ENCODE measurements around the gene LRRC3.

LRRC3 gene

GRCh38 chr21:44424608-44425306 lies 30.6 kb upstream of the LRRC3 start:
- DNase-seq (ENCODE audit: low read depth), result no peak

DNA sequence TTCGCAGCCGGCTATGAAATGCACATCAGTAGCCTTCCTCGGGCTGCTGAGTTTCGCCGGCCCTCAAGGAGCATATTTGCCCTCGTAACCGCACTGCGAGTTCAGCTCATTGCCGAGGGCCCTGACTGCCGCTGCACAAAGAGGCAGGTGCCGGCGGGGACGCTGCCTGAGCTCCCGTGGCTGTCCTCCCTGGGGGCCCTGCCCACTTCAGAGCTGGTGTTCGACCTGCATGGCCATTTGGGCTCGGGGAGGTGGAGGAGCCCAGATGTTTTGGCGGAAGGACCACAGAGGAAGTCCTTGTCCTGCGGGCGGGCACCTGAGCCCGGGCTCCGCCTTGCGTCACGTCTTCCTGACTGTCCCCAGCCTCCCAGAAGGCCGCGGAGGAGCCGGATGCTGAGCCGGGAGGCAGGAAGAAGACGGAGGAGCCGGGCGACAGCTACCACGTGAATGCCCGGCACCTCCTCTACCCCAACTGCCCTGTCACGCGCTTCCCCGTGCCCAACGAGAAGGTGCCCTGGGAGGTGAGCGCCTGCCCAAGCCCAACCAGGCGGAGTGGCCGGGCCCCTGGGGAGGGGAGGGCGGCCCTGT lies 29.9 kb upstream of the LRRC3 start:
- DNase-seq (ENCODE audit: low read depth), result no peak

DNA sequence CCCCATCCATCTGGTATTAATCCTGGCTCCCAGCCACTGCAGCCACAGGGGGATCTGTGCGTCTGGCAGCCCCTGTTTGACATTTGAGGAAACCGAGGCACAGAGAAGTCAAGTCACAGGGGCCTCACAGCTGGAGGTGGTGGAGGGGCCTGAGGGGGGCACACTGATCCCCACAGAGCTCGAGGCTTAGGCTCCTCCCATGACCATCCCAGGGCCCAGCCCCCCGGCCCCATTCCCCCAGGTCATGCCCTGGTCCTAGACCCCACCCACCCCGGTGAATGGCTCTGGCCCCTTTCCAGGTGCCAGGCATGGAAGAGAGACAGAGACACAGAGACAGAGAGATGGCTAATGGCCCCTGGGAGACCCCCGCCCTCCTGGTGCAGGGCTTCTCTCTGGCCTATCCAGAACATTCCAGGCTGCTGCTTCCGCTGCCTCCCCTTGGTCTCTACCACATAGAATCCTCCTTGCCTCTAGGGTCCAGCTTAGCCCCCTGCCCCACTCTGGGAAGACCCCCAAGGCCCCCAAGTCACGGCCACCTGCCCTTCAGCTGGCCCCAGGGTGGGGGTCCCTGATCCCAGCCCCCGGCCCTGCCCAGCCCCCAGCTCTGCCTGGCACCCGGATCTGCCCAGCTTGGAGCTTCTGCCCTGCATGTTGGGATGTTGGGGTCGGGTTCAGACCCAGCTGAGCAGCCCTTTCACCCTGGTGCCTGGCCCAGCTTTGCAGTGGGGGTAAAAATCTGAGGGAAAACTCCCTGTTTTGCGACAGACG lies 29.2 kb upstream of the LRRC3 start:
- no peak for DNase-seq (ENCODE audit: low read depth)

- DNase-seq (ENCODE audit: low read depth), result no peak
Measured at GRCh38 chr21:44426663-44427191, 28.6 kb upstream of the LRRC3 start.

DNA sequence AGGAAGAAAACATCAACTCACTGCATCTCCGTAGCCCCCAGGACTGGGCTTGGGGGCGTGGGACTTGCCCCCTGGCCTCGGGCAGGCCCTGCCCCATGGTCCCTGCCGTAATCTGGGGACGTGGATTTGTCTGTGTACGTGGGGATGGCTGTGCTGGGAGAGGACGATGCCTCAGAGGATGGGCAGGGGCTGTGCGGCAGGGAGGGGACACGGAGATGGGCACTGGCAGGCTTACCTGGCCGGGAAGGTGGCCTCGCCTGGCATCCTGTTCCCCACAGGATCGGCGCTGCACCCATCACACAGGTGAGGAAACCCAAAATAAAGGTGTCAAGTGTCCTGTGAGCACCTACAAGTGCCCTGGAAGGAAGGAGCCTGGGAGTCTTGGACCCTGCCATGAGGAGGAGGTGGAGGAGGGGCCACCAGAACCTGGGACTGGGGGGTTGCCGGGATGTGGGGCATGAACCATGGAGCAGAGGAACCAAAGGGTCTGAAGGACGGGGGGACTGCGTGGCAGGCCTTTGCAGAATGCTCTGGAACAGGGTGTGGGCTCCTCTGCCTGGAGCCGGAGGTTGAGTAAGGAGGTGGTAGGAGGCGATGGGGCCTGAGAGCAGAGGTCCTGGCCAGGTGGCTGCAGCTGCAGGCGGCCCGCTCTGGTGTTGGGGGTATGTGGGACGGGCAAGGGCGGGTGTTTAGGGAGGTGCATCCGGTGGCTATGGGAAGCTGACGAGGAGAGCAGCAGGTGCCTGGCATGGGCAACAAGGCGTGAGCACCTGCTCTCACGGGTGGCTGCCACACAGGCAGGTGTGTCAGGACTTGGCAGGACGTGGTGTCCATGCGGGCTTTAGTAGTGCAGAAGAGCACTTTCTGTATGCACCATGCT lies 27.8 kb upstream of the LRRC3 start:
- DNase-seq (ENCODE audit: low read depth), result no peak

DNA sequence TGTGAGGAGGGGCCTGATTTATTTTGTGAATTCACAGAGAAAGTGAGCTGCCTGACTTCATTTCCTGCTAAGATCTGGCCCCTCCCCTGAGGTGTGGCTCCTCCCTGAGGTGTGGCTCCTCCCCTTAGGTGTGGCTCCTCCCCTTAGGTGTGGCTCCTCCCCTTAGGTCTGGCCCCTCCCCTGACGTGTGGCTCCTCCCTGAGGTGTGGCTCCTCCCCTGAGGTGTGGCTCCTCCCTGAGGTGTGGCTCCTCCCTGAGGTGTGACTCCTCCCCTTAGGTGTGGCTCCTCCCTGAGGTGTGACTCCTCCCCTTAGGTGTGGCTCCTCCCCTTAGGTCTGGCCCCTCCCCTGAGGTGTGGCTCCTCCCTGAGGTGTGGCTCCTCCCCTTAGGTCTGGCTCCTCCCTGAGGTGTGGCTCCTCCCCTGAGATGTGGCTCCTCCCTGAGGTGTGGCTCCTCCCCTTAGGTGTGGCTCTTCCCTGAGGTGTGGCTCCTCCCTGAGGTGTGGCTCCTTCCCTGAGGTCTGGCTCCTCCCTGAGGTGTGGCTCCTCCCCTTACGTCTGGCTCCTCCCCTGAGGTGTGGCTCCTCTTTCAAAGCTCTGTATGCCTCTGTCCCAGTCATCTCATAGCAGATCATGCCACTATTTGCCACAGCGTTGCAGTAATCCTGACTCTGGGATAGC lies 26.9 kb upstream of the LRRC3 start:
- DNase-seq (ENCODE audit: low read depth), result no peak

DNA sequence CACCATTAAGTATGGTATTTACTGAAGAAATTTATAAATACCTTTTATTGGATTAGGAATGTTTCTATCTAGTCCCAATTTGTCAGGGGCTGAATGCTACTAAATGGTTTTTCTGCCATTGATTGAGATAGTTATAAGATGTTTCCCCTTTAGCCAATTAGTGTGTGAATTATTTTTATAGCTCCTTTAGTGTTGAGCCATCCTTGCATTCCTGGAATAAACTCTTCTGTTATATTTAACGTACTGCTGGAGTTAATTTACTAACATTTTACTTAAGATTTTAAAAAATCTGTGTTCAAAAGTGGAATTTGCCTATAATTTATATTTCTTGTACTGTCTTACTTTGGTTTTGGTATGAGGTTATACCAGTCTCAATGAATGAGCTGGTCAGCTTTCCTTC lies 25.4 kb upstream of the LRRC3 start:
- DNase-seq (ENCODE audit: low read depth), result no peak

- DNase-seq (ENCODE audit: low read depth), result no peak
Measured at GRCh38 chr21:44431300-44431699, 24.0 kb upstream of the LRRC3 start.

GRCh38 chr21:44432841-44433790 lies 22.2 kb upstream of the LRRC3 start:
- DNase-seq (ENCODE audit: low read depth), result no peak

- DNase-seq (ENCODE audit: low read depth), result no peak
Measured at GRCh38 chr21:44433791-44434567, 21.3 kb upstream of the LRRC3 start.

DNA sequence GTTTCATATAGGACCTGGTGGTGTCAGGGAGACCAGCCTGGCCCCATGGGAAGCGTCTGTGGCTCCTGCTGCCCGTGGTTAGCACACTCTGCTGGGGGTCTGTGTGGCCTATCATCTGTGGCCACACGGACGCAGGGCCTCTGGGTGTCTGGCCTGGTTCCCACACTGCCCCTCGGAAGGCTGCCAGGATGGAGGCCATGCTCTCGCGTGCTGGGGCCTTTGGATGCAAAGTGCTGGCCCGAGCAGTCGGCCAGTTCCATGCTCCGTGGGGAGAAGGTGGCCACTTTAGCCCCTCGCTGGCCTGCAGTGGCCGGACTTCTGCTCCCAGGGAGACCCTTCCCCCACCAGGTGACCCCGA lies 20.8 kb upstream of the LRRC3 start:
- no peak for DNase-seq (ENCODE audit: low read depth)

DNA sequence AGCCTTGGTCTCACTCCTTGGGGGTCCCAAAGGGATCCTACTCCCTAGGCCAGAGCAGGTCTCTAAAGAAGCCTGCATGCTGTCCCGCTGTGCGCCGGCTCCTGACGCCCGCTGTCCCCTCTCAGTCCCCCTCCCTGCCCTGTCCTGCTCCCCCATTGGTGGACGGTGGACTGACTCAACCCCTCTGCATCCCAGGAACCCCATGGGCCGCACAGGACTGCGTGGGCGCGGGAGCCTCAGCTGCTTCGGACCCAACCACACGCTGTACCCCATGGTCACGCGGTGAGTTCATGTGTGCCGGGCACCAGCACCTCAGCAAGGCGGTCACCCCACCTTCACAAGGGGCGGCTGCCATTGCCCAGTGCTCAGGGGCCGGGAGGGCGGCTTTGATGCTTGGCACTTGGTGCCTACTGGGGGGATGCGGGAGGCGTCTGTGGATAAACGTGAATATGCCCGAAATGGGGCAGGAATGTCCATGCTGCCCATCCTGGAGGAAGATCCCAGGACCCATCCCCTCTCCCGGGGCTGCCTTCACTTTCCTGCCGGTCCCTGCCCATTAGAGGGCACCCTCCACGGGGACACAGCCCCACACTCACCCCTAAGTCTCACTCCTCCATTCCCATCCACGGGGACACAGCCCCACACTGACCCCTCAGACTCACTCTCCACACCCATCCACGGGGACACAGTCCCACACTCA lies 20.2 kb upstream of the LRRC3 start:
- no peak for DNase-seq (ENCODE audit: low read depth)

- no peak for DNase-seq (ENCODE audit: low read depth)
Measured at GRCh38 chr21:44436111-44436611, 19.1 kb upstream of the LRRC3 start.

DNA sequence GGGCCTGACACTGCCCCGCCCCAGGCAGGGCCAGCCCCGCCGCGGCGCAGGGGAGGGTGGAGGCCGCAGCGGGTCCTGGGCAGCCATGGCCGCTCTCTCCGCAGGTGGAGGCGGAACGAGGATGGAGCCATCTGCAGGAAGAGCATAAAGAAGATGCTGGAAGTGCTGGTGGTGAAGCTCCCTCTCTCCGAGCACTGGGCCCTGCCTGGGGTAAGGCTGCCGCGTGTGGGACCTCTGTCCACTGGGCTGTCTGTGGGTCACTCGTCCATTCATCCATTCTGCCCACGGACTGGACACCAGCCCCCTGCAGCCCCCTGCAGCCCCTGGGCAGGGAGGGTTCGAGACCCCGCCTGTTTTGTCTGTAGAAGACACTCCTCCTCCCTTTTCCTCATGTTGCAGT lies 18.4 kb upstream of the LRRC3 start:
- DNase-seq (ENCODE audit: low read depth), result no peak

- no peak for DNase-seq (ENCODE audit: low read depth)
Measured at GRCh38 chr21:44437371-44437695, 18.0 kb upstream of the LRRC3 start.

- no peak for DNase-seq (ENCODE audit: low read depth)
Measured at GRCh38 chr21:44437696-44438431, 17.4 kb upstream of the LRRC3 start.

- no peak for DNase-seq (ENCODE audit: low read depth)
Measured at GRCh38 chr21:44438531-44439210, 16.6 kb upstream of the LRRC3 start.

DNA sequence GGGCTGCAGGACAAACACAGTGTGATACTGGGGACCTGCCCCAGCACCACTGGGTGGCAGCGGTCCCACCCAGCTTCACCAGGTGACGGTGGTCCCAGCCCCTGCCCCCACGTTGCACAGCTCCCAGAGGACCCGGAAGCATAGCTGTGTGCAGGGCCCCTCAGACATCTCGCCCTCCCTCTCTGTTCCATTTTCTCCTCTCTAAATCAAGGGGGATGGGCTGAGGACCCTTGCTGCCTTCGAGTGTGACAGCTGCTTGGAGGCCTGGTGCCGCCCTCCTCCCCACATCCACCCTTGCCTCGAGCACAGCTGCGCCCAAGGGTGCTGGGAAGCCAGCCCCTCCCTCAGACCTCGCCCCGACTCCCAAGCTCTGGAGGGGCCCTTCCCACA lies 16.1 kb upstream of the LRRC3 start:
- no peak for DNase-seq (ENCODE audit: low read depth)
